Nephron progenitor cell (in vitro differentiated cells): ENCODE data around the gene ERH.

Experiments
- DNase-seq: peaks from one replicate; pipeline ENCODE4 v3.0.0; 2021
- H3K27ac Mint-ChIP-seq: 2 replicates; pipeline ENCODE4 v1.8.0; 2021; ENCODE audit warnings: mild to moderate bottlenecking, moderate library complexity, mixed read lengths
- H3K27me3 Mint-ChIP-seq: 2 replicates; pipeline ENCODE4 v1.8.0; 2021; ENCODE audit warnings: mild to moderate bottlenecking, low read depth, mixed read lengths; ENCODE audit not compliant: poor library complexity
- H3K36me3 Mint-ChIP-seq: 2 replicates; pipeline ENCODE4 v1.8.0; 2021; ENCODE audit warnings: low read depth, mixed read lengths
- H3K4me1 Mint-ChIP-seq: 2 replicates; pipeline ENCODE4 v1.8.0; 2021; ENCODE audit warnings: mixed read lengths
- H3K4me3 Mint-ChIP-seq: 2 replicates; pipeline ENCODE4 v1.8.0; 2021; ENCODE audit warnings: mild to moderate bottlenecking, moderate library complexity, mixed read lengths
- H3K9me3 Mint-ChIP-seq: 2 replicates; pipeline ENCODE4 v1.8.0; 2021; ENCODE audit warnings: mild to moderate bottlenecking, moderate library complexity, mixed read lengths
- CTCF ChIP-seq: fragments of 200-600 bp; sonication (generic); IDR thresholded peaks from 2 replicates; pipeline ENCODE4 v1.5.0; 2021; ENCODE audit warnings: antibody characterized with exemption

ERH gene

GRCh38 chr14:69349091-69349777, 48.9 kb downstream of the ERH start:
- Mint-ChIP-seq H3K36me3 (no peaks in the 10 kb centered on the region), H3K9me3 (no peaks in the 10 kb centered on the region), H3K4me3 (no peak overlapping the region), H3K4me1 (peaks cover 14% of the 10 kb centered on the region), H3K27ac (no peak overlapping the region), H3K27me3 (peaks cover 17% of the 10 kb centered on the region)
- no peak for TF ChIP-seq CTCF
- no peak for DNase-seq

- H3K9me3 Mint-ChIP-seq = no peaks in the 10 kb centered on the region
- DNase-seq = peak; percentile 75
- no peaks in the 10 kb centered on the region for H3K36me3 Mint-ChIP-seq
- peaks cover 11% of the 10 kb centered on the region for H3K4me1 Mint-ChIP-seq
- H3K27ac Mint-ChIP-seq = no peak overlapping the region
- peak; percentile 63 for TF ChIP-seq CTCF
- no peak overlapping the region for H3K4me3 Mint-ChIP-seq
- peaks cover 15% of the 10 kb centered on the region for H3K27me3 Mint-ChIP-seq
Measured at GRCh38 chr14:69346710-69347109, 51.4 kb downstream of the ERH start.

GRCh38 chr14:69345402-69345801, 52.7 kb downstream of the ERH start:
- no peak for DNase-seq
- H3K27me3 Mint-ChIP-seq = peaks cover 14% of the 10 kb centered on the region
- H3K4me3 Mint-ChIP-seq = no peak overlapping the region
- H3K4me1 Mint-ChIP-seq = peaks cover 4% of the 10 kb centered on the region
- TF ChIP-seq CTCF = no peak
- H3K9me3 Mint-ChIP-seq = no peaks in the 10 kb centered on the region
- no peak overlapping the region for H3K27ac Mint-ChIP-seq
- no peaks in the 10 kb centered on the region for H3K36me3 Mint-ChIP-seq

GRCh38 chr14:69344171-69344570, 53.9 kb downstream of the ERH start:
- no peaks in the 10 kb centered on the region for H3K36me3 Mint-ChIP-seq
- H3K27ac Mint-ChIP-seq = no peak overlapping the region
- peaks cover 18% of the 10 kb centered on the region for H3K27me3 Mint-ChIP-seq
- no peaks in the 10 kb centered on the region for H3K9me3 Mint-ChIP-seq
- TF ChIP-seq CTCF = no peak
- H3K4me3 Mint-ChIP-seq = no peak overlapping the region
- no peak for DNase-seq
- H3K4me1 Mint-ChIP-seq = no peaks in the 10 kb centered on the region

- H3K9me3 Mint-ChIP-seq = no peaks in the 10 kb centered on the region
- no peak for TF ChIP-seq CTCF
- H3K27me3 Mint-ChIP-seq = peaks cover 15% of the 10 kb centered on the region
- DNase-seq = no peak
- no peak overlapping the region for H3K4me3 Mint-ChIP-seq
- H3K27ac Mint-ChIP-seq = no peak overlapping the region
- no peaks in the 10 kb centered on the region for H3K4me1 Mint-ChIP-seq
- no peaks in the 10 kb centered on the region for H3K36me3 Mint-ChIP-seq
Measured at GRCh38 chr14:69342928-69343525, 55.1 kb downstream of the ERH start.

- H3K9me3 Mint-ChIP-seq = no peaks in the 10 kb centered on the region
- H3K27ac Mint-ChIP-seq = no peak overlapping the region
- no peaks in the 10 kb centered on the region for H3K36me3 Mint-ChIP-seq
- no peak overlapping the region for H3K4me3 Mint-ChIP-seq
- no peak for TF ChIP-seq CTCF
- peaks cover 11% of the 10 kb centered on the region for H3K27me3 Mint-ChIP-seq
- no peak for DNase-seq
- H3K4me1 Mint-ChIP-seq = peaks cover 21% of the 10 kb centered on the region
Measured at GRCh38 chr14:69339426-69339825, 58.7 kb downstream of the ERH start.
